ENCODE results near the gene EPHA2.
"Not testable (repeated sequence)": the region's sequence is repeated elsewhere in the genome, so short reads cannot be mapped to it uniquely, and the experiment has no call there.

Gene EPHA2

GRCh38 chr1:16165548-16165947, 9.7 kb upstream of the EPHA2 start:
- TF ChIP-seq CTCF (IDR thresholded peaks at IDR 0.05; ENCODE audit: low read depth, low read length), result no peak

GRCh38 chr1:16165073-16165364, 9.2 kb upstream of the EPHA2 start:
- no peak for TF ChIP-seq CTCF (IDR thresholded peaks at IDR 0.05; ENCODE audit: low read depth, low read length)

More at GRCh38 chr1:16165548-16165947, 9.7 kb upstream of the EPHA2 start:
- no peak overlapping the region for H3K4me3 ChIP-seq (ENCODE audit: low read depth, low read length)

GRCh38 chr1:16164213-16165072, 8.6 kb upstream of the EPHA2 start:
- no peak for TF ChIP-seq CTCF (IDR thresholded peaks at IDR 0.05; ENCODE audit: low read depth, low read length)

More at GRCh38 chr1:16165073-16165364, 9.2 kb upstream of the EPHA2 start:
- H3K4me3 ChIP-seq (ENCODE audit: low read depth, low read length), result no peak overlapping the region

GRCh38 chr1:16163608-16164212, 7.8 kb upstream of the EPHA2 start:
- not testable (repeated sequence) for H3K4me3 ChIP-seq (ENCODE audit: low read depth, low read length)

More at GRCh38 chr1:16164213-16165072, 8.6 kb upstream of the EPHA2 start:
- H3K4me3 ChIP-seq (ENCODE audit: low read depth, low read length), result no peak overlapping the region

GRCh38 chr1:16162163-16162822, 6.4 kb upstream of the EPHA2 start:
- no peak for TF ChIP-seq CTCF (IDR thresholded peaks at IDR 0.05; ENCODE audit: low read depth, low read length)
- no peak overlapping the region for H3K4me3 ChIP-seq (ENCODE audit: low read depth, low read length)

- TF ChIP-seq CTCF (IDR thresholded peaks at IDR 0.05; ENCODE audit: low read depth, low read length), result no peak
- H3K4me3 ChIP-seq (ENCODE audit: low read depth, low read length), result no peak overlapping the region
Observed at GRCh38 chr1:16161717-16162116, 5.8 kb upstream of the EPHA2 start.

GRCh38 chr1:16158993-16159831, 3.3 kb upstream of the EPHA2 start:
- no peak for TF ChIP-seq CTCF (IDR thresholded peaks at IDR 0.05; ENCODE audit: low read depth, low read length)
- H3K4me3 ChIP-seq (ENCODE audit: low read depth, low read length), result no peak overlapping the region

Measured in WI38 (cell line).